Right cardiac atrium (tissue), 5 donors: ENCODE data around the gene PTCHD1. TPM values are rescaled to one million over a fixed set of nuclear protein-coding genes. Genes with fewer than 3 reads are reported as not detected.

Experiments used
- ATAC-seq, 2 donors: fragments of 200-7000 bp; cut with Tn5 transposase; one replicate each; pipeline versions ENCODE4 v1.8.0 to v1.9.1; 2020; ENCODE audit warnings: moderate library complexity in 2 of 2, mild to moderate bottlenecking in 1 of 2
- DNase-seq, 3 donors: peaks; one replicate each; pipeline ENCODE4 v3.0.0-alpha.2; 2020
- H3K27ac ChIP-seq: one replicate; pipeline ENCODE4 v1.5.1; 2013; ENCODE audit warnings: mild to moderate bottlenecking, low read length, control low read depth, moderate library complexity
- H3K27me3 ChIP-seq: one replicate; pipeline ENCODE4 v1.6.1; 2013; ENCODE audit not compliant: control insufficient read depth, insufficient read depth
- H3K4me1 ChIP-seq: one replicate; pipeline ENCODE4 v1.6.1; 2013; ENCODE audit warnings: low read length; ENCODE audit not compliant: control insufficient read depth, insufficient read depth
- H3K4me3 ChIP-seq: one replicate; pipeline ENCODE4 v1.5.1; 2013; ENCODE audit warnings: low read length, control low read depth
- H3K9me3 ChIP-seq: one replicate; pipeline ENCODE4 v1.6.1; 2013; ENCODE audit warnings: low read length; ENCODE audit not compliant: control insufficient read depth
- WGBS: extraction: QIAGEN DNeasy Blood & Tissue Kit; methylation state at CpG from one replicate; pipeline ENCODE4 v1.1.7; 2013; 5-methylcytosine and 5-hydroxymethylcytosine counted together
- intact Hi-C, 4 donors: fragments of 100-400 bp; cut with DNase I; formaldehyde crosslinking; loops; one replicate each; pipeline versions ENCODE4 v1.11.0 to v1.14.0; 2022 to 2023
- polyA plus RNA-seq: library from polyadenylated mRNA; stranded (reverse); fragments of 200-250 nt; gene quantifications from one replicate; pipeline ENCODE4 v1.2.3, GENCODE V29; 2013
- total RNA-seq, 4 donors: library from RNA; stranded (reverse); fragmentation: NEBNext Ultra II Directional; extraction: Animal tissue kit (Norgen Biotek cat#: 25700); gene quantifications; one replicate each; pipeline ENCODE4 v1.2.1, GENCODE V29; 2021
- donor health status: healthy with polysubstance abuse.
- donor health status: DM: no; HTN: yes; CAD: no.
- donor health status: DM: no; HTN: no; CAD: no.
- donor health status: DM: no; HTN: yes; CAD: no; lungs with severe emphysema.
- donor health status: DM: yes; HTN: yes; CAD: no.

The PTCHD1 gene
- total and polyA plus RNA-seq, 5 donors, result 0.09 to 0.63 (median 0.21) TPM

- no peak for DNase-seq
- intact Hi-C loops, result no loop called here
- Histone ChIP-seq H3K27me3 (no peaks in the 10 kb centered on the region), H3K4me1 (no peaks in the 10 kb centered on the region), H3K4me3 (no peak overlapping the region), H3K9me3 (no peaks in the 10 kb centered on the region), H3K27ac (no peak overlapping the region)
- ATAC-seq, result no peak
- WGBS, result 50% methylated on average over 2 of the region's 2 CpGs
Measured at GRCh38 chrX:23383411-23383810, 48.8 kb downstream of the PTCHD1 start.

- intact Hi-C loops, result no loop called here
- Histone ChIP-seq H3K27ac (no peak overlapping the region), H3K9me3 (no peaks in the 10 kb centered on the region), H3K4me1 (no peaks in the 10 kb centered on the region), H3K4me3 (no peak overlapping the region), H3K27me3 (no peaks in the 10 kb centered on the region)
- DNase-seq (no peak), ATAC-seq (no peak)
- WGBS, result 71% methylated on average over 3 of the region's 3 CpGs
Measured at GRCh38 chrX:23385242-23385641, 50.6 kb downstream of the PTCHD1 start.

GRCh38 chrX:23386260-23386659 is 51.6 kb downstream of the PTCHD1 start:
- Histone ChIP-seq H3K4me3 (no peak overlapping the region), H3K27me3 (no peaks in the 10 kb centered on the region), H3K4me1 (no peaks in the 10 kb centered on the region), H3K9me3 (no peaks in the 10 kb centered on the region), H3K27ac (no peak overlapping the region)
- intact Hi-C loops, result no loop called here
- no peak for DNase-seq
- ATAC-seq, result no peak

DNA sequence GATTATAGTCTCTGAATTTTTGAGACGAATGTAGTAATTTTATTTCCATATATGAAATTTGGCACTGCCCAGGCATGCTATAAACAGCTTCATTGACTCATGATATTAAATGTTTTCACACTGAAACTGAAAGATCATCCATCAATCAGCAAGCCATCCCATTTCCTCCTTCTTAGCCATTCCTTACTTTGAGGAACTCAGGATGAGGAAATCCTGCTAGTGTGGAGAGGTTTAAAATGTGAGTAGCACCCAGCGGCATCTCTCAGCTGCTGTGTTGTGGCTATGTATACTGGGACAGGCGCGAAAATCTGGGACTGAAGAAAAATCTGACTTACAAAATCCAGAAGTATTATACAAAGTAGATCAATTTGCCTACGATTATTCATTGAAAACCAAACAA is 52.1 kb downstream of the PTCHD1 start:
- WGBS, result 78% methylated on average over 5 of the region's 5 CpGs
- ATAC-seq (no peak), DNase-seq (no peak)
- intact Hi-C loops, result no loop called here
- Histone ChIP-seq H3K9me3 (no peaks in the 10 kb centered on the region), H3K27me3 (no peaks in the 10 kb centered on the region), H3K4me1 (no peaks in the 10 kb centered on the region), H3K4me3 (no peak overlapping the region), H3K27ac (no peak overlapping the region)

DNA sequence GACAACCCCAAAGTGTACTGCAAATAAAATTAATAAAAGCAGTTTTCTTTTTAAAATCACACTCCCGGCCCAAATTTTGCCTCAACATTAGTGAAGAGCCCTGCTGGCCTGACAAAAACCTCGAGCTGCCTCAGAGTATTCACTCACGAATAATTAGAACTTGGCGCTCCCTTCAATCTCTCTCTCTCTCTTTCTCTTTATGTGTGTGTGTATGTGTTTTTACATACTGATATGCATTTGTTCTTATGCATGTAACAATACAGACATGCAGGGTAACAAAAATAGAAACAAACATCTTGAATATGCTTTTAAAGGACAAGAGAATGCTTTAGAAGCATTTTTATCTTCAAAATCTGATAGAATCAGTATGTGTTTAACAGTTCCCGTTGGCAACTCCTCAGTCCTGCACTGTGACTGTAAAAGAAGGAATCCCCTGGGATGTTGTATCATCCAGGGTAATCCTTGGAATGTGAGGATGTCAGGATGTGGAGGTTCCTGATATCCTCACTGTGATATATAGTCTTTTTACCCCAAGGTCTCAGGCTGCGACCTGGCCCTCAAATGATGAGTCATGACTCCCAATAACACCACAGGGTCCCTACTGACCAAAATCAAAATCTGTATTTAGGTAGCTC is 53.0 kb downstream of the PTCHD1 start:
- Histone ChIP-seq H3K9me3 (no peaks in the 10 kb centered on the region), H3K4me3 (no peak overlapping the region), H3K27me3 (no peaks in the 10 kb centered on the region), H3K4me1 (no peaks in the 10 kb centered on the region), H3K27ac (no peak overlapping the region)
- DNase-seq, result no peak
- no peak for ATAC-seq
- WGBS, result 77% methylated on average over 6 of the region's 6 CpGs
- intact Hi-C loops, result no loop called here

- no peak for DNase-seq
- H3K27me3 ChIP-seq, result no peaks in the 10 kb centered on the region
- 71% methylated on average over 8 of the region's 8 CpGs for WGBS
- H3K4me3 ChIP-seq, result no peak overlapping the region
- ATAC-seq, result no peak
- no peaks in the 10 kb centered on the region for H3K4me1 ChIP-seq
- H3K27ac ChIP-seq, result no peak overlapping the region
- intact Hi-C loops, result no loop called here
- H3K9me3 ChIP-seq, result no peaks in the 10 kb centered on the region
Measured at GRCh38 chrX:23389196-23389792, 54.6 kb downstream of the PTCHD1 start.

DNA sequence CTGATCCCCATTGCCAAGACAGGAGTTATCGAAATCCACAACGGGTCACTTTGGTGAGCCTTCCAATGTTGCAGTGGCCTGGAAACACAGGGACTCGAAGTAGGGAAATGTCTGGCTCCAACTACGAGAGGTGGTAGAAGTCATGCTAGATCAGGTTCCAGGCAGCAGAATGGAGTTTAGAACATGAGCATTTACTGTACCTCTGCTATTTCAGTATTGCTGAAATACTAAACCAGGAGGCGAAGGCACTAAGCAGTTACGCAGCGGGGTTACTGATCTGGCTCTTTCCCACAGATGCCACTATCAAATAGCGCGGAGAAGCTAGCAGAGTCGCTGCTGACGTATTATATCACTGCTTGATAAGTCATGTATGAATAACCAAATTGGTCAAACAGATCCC is 56.3 kb downstream of the PTCHD1 start:
- Histone ChIP-seq H3K27ac (no peak overlapping the region), H3K9me3 (no peaks in the 10 kb centered on the region), H3K27me3 (no peaks in the 10 kb centered on the region), H3K4me3 (no peak overlapping the region), H3K4me1 (no peaks in the 10 kb centered on the region)
- 89% methylated on average over 11 of the region's 11 CpGs for WGBS
- intact Hi-C loops, result no loop called here
- DNase-seq, result no peak
- no peak for ATAC-seq

GRCh38 chrX:23392195-23392594 is 57.5 kb downstream of the PTCHD1 start:
- H3K9me3 ChIP-seq, result no peaks in the 10 kb centered on the region
- no peaks in the 10 kb centered on the region for H3K27me3 ChIP-seq
- WGBS, result 95% methylated on average over 5 of the region's 5 CpGs
- H3K4me3 ChIP-seq, result no peak overlapping the region
- H3K27ac ChIP-seq, result no peak overlapping the region
- intact Hi-C loops, result no loop called here
- DNase-seq (no peak), ATAC-seq (no peak)
- H3K4me1 ChIP-seq, result no peaks in the 10 kb centered on the region

DNA sequence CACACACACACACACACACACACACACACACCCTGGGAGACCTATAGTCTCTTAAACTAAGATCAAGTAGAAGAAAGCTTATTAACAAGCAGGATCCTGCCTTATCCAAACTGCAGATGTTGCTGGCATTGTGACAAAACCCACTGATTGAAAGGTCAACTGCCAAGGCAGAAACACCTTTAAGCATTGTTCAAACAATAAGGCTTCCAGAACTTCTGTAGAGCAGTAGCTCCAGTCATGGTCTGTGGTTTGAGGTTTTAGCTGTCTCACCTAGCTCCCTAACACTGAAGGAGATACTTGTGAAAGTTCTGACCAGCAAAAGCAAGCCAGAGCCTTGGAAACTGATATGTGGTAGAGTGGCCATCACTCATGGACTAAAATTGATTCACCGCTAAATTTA is 59.8 kb downstream of the PTCHD1 start:
- 100% methylated on average over 1 of the region's 1 CpG for WGBS
- H3K27me3 ChIP-seq, result no peaks in the 10 kb centered on the region
- H3K9me3 ChIP-seq, result no peaks in the 10 kb centered on the region
- H3K27ac ChIP-seq, result no peak overlapping the region
- DNase-seq, result no peak
- intact Hi-C loops, result no loop called here
- ATAC-seq, result no peak
- no peak overlapping the region for H3K4me3 ChIP-seq
- H3K4me1 ChIP-seq, result no peaks in the 10 kb centered on the region

GRCh38 chrX:23396263-23396662 is 61.6 kb downstream of the PTCHD1 start:
- H3K9me3 ChIP-seq, result no peaks in the 10 kb centered on the region
- WGBS, result 83% methylated on average over 5 of the region's 5 CpGs
- ATAC-seq, result no peak
- intact Hi-C loops, result no loop called here
- no peak overlapping the region for H3K4me3 ChIP-seq
- H3K4me1 ChIP-seq, result no peaks in the 10 kb centered on the region
- no peaks in the 10 kb centered on the region for H3K27me3 ChIP-seq
- DNase-seq, result no peak
- no peak overlapping the region for H3K27ac ChIP-seq

GRCh38 chrX:23398570-23398969 is 63.9 kb downstream of the PTCHD1 start:
- WGBS, result 83% methylated on average over 8 of the region's 8 CpGs
- H3K4me3 ChIP-seq, result no peak overlapping the region
- no peaks in the 10 kb centered on the region for H3K27me3 ChIP-seq
- DNase-seq (no peak), ATAC-seq (no peak)
- no peaks in the 10 kb centered on the region for H3K9me3 ChIP-seq
- intact Hi-C loops, result no loop called here
- H3K4me1 ChIP-seq, result no peaks in the 10 kb centered on the region
- H3K27ac ChIP-seq, result no peak overlapping the region

- Histone ChIP-seq H3K27me3 (no peaks in the 10 kb centered on the region), H3K27ac (no peak overlapping the region), H3K4me1 (no peaks in the 10 kb centered on the region), H3K4me3 (no peak overlapping the region), H3K9me3 (no peaks in the 10 kb centered on the region)
- ATAC-seq (no peak), DNase-seq (no peak)
- intact Hi-C loops, result no loop called here
- 61% methylated on average over 6 of the region's 6 CpGs for WGBS
Measured at GRCh38 chrX:23403849-23404248, 69.2 kb downstream of the PTCHD1 start.
